SK-N-DZ (cell line): Measurements from ENCODE around the gene UAP1.
"Not testable (repeated sequence)": the region's sequence is repeated elsewhere in the genome, so short reads cannot be mapped to it uniquely, and the experiment has no call there.

Source experiments
- DNase-seq: peaks from one replicate; pipeline ENCODE4 v3.0.0-alpha.2; 2015; ENCODE audit warnings: low spot score

UAP1 gene

DNA sequence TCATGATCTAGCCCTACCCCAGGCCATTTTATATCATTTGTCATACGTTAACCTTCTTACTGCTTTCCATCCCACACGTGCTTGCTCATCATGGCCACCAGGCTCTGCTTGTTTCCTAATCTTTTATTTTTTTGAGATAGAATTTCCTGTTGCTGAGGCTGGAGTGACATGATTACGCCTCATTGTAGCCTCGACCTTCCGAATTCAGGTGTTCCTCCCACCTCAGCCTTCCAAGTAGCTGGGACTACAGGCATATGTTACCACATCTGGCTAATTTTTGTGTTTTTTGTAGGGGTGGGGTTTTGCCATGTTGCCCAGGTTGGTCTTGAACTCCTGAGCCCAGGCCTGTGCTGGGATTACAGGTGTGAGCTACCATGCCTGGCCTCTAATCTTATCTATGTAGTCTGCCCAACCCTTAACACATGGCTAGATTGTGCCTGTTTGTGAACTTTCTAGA lies 3.3 kb downstream of the UAP1 start:
- DNase-seq, result no peak

DNA sequence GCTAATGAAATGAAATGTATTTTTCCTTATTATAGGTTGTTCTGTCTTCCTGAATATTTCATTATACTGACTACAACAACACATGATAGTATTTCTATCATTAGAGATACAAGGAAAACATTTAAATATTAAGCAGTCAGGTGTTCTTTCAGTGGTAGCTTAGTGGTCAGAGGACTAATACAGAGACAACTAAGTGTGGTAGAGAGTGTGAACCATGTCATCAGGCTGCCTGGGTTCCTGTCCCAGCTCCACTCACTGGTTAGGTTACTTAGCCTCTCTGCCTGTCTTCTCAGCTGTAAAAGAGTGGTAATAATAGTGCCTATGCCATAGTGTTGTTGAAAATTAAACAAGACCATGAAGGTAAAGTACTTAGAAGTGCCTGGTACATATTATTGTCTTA lies 3.9 kb downstream of the UAP1 start:
- DNase-seq, result no peak

DNA sequence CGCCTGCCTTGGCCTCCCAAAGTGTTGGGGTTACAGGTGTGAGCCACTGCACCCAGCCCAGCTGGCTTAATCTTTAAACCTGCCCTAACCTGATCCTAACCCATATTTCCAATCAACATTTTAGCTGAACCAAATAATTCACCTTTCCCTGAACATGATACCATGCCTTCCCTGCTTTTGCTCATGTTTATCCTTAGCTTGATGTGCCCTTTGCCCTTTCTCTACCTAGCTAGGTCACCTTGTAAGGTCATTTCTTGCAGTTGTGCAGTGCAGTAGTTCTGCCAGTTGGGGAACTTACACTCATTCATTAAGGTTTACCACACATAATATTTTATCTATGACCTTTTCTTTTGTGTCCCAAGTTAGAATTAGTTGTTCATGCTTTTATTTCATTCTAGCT lies 5.3 kb downstream of the UAP1 start:
- DNase-seq, result no peak

DNA sequence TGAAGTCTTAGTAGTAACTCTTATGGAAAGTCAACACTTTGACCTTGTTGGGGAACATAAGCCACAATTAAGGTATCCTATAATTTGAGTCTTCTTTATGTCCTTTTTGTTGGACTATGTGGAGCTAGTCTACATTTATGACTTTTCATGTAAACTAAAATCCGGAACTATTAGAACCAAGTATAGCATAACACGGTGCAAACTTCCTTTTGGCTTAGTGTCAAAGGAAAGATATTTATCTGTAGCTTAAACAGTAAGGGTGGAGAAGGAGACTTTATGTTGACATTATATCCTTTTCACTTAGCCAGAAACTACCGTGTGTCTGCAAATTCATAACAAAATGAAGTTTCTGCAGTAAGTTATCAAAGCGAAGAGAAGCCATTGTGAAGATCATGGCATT lies 7.3 kb downstream of the UAP1 start:
- no peak for DNase-seq

DNA sequence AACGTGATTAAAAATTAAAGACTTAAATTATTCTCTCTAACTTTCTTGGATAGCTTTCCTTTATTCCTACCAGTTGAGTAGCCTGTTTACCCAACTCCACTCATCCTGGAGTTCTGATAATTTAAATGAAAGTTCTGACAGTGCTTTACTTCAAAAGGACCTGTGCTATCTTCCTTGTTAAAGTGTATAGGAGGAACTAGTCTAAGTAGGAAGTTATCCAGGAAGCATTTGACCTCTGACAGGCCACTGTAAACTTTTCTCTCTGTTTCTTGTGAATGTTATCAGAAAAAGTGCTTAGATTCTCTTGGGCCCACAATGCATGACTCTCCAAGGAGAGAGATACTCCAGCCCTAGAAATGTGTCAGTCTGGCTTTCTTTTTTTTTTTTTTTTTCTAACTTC lies 9.2 kb downstream of the UAP1 start:
- no peak for DNase-seq

DNA sequence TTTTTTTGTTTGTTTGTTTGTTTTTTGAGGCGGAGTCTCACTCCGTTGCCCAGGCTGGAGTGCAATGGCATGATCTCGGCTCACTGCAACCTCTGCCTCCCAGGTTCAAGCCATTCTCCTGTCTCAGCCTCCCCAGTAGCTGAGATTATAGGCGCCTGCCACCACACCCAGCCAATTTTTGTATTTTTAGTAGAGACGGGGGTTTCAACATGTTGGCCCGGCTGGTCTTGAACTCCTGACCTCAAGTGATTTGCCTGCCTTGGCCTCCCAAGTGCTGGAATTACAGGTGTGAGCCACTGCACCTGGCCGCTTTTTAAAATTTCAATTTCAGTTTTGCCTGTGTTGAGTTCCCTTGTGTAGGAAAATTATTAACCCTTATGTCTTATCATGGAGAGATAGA lies 9.6 kb downstream of the UAP1 start:
- DNase-seq, result not testable (repeated sequence)

DNA sequence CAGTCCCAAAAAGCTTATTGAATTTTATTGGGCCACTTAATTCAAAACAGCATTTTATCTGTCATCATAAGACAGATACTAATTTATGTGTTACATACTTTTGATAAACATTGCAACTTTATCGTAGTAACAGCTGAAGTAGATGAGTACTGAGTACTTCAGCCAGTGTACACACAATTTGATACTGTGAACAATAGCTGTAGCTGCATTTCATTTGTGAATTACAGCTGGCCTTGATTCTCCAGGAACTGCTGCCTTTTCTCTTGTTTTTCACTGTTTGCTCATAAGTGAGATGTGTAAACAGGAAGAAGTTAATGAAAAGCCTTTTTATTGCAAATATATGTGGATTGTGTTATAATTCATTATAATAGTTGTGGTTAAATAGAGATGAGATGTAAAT lies 10.2 kb downstream of the UAP1 start:
- no peak for DNase-seq

DNA sequence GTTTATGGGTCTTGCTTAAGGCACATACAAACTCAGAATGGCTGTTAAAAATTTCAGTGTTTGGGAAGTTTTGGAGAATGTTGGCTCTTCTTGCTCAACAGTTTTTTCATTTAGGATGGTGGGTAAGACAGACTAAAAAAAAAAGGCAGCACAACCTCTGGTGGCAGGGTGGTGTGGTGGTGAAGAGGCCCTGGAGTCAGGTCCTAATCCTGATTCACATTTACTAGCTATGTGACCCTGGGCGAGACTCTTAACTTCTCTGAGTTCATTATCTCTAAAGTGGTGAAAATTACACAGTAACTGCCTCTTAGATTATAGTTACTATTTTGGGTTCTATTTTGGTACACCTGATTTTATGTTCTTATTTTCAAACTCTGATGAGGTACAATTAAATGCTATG lies 11.6 kb downstream of the UAP1 start:
- no peak for DNase-seq

DNA sequence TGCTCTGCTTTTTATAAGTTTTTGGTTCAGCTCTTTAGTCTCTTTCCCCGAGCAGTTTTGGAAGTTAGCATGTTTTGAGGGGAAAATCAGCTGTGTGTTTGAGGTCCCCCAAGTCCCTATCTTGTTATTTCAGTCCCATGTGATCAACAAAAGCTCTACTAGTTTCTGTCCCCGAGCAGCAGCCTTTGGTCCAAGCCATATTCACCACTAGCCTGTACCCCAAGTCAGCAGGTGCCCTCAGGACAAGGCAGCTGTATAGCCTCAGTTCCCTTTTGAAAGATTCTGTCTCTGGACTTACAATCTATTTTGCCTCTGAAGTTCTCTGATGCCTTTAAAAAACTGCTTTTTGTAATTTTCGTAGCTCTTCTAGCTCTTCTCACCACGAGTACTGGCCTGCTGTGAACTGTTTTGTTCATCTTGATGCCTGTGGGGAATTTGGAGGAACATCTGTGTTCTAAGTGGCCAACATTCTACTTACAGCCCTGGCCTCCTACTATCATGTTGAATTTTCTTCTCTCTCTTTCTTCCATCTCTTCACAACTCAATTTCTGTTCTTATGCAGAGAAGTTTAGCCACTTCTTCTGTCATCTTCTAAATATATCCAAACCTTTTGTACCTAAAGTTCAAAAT lies 16.7 kb downstream of the UAP1 start:
- DNase-seq, result no peak

DNA sequence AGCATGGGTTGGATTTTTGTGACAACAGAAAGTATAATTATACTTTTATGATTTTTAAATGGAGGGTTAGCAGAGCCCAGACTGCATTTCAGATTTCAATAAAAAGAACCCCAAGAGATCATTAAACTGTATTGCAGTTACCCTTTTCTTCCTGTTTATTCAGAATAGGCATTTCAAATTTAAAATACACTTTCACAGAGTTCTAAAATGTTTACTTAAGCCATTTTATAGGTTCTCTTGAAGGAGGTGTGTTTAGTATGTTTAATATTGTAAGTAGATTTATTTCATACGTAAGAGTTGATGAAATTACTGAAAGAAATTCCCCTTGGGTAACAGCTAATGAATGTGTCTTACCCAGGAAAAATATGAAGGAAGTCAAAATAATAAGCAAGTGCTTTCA lies 17.4 kb downstream of the UAP1 start:
- no peak for DNase-seq

DNA sequence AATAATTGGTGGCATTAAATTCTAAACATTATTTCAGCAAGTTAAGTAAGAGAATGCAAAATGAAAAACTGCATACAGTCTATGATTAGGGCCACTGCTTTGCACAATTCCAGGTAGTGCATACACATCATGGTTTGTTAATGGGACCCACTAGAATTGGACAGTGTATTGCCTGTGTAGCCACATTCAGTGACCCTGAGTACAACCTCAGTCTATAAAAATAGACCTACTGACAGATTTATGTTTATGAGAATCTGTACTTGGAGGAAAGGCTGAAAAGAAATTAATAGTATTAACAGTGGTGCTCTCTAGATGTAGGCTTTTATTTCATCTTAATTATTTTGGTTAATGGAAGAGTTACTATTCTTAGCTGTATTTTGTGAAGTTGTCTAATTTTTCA lies 18.8 kb downstream of the UAP1 start:
- no peak for DNase-seq

DNA sequence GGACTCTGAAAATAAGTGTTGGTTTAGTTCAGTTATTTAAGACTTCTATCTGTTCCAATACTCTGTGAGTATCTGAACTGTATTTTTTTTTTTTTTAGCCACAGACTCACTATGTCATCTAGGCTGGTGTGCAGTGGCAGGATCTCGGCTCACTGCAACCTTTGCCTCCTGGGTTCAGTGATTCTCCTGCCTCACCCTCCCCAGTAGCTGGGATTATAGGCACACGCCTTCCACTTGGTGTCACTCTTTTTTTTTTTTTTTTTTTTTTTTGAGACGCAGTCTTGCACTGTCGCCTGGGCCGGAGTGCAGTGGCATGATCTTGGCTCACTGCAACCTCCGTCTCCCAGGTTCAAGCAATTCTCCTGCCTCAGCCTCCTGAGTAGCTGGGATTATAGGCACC lies 21.4 kb downstream of the UAP1 start:
- DNase-seq, result not testable (repeated sequence)

DNA sequence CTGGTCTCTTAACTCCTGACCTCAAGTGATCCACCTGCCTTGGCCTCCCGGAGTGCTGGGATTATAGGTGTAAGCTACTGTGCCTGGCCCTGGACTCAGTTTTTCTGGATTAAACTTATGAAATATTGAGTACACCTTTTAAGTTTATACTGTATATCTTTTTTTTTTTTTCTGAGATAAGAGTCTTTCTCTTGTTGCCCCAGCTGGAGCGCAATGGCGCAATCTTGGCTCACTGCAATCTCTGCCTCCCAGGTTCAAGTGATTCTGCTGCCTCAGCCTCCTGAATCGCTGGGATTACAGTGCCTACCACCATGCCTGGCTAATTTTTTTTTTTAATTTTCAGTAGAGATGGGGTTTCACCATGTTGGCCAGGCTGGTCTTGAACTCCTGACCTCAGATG lies 23.6 kb downstream of the UAP1 start:
- not testable (repeated sequence) for DNase-seq

DNA sequence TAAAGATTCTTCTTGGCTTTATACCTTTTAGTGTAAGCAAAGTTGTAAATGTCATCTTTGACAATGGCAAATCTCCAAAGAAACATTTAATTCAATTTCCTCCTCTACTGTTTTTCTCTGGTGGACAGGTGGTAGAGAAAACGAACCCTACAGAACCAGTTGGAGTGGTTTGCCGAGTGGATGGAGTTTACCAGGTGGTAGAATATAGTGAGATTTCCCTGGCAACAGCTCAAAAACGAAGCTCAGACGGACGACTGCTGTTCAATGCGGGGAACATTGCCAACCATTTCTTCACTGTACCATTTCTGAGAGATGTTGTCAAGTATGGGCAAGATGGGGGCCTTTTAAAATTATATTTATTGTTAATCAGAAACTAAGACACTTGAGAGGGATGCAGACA lies 25.8 kb downstream of the UAP1 start:
- DNase-seq, result no peak

DNA sequence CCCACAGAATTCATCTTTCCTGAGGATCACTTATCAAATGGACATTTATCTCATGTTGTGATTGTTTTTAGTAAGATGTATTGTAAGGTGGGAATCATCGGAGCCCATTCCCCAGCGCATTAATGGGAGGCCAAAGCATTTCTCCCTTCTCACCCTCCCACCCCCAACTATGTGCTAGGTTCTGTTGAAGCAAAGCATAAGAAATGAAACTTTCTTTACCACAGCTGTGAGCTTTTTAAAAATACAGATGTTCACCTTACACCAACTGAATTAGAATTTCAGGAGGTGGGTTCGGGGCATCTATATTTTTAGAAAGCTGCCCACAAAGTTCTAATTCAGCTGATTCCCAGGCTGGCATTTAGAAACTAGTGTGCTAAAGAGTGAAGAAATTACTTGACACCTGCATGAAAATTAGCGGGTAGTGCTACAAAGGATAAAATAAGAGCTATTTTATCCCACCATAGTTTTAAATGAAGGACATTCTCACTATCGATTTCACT lies 26.3 kb downstream of the UAP1 start:
- DNase-seq, result no peak

DNA sequence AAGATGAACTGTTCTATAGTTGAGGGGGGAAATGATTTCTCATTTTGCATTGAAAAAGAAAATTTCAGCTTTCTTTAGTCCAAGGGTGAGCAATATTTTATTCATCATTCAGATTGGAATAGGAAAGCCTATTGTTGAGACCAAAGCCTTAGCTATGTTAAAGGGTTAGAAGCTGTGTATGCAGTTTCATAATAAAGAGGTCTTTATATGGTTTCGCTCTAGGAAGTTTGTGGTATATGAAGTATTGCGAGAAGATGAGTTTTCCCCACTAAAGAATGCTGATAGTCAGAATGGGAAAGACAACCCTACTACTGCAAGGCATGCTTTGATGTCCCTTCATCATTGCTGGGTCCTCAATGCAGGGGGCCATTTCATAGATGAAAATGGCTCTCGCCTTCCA lies 28.6 kb downstream of the UAP1 start:
- DNase-seq, result no peak

DNA sequence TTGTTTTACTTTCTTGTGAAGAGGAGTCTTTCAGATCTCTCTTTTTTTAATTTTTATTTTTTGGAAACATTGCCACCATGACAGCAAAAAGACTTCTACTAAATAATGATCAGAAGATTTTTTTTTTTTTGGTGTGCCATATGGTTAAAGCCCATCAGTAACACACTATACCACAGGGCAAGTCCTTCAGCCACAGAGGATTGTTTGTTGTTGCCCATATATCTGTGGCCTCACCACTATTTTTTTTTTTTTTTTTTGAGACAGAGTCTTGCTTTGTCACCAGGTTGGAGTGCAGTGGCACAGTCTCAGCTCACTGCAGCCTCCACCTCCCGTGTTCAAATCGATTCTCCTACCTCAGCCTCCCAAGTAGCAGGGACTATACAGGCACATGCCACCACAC lies 29.2 kb downstream of the UAP1 start:
- no peak for DNase-seq

DNA sequence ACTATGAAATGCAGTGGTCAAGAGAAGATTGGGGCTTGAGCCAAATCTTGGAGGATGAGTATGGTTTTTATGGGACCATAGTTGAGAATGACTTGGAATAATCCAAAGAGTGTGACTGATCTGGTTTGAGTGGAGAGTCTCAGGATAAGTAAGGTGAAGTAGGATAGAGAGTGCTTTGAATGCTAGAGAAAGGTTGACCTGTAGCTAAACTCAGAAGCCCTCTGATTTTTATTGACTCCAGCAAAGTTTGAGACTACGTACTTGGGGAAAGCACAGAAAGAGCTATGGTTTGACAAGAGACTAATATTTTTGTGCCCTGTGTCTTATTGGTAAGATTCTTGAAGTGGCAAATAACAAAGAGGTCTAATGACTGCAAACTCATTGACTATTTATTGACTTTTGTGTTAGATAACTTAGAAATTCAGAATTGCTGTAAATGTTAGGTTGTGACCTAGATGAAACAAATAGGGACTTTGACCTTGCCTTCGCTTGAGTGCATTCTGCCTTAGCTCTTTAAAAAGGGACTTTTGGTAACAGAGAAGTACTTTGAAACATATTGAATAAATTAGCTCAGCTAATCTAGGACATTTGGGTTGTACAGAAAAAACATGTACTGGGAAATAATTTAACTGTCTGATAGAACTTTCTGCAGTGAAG lies 35.1 kb downstream of the UAP1 start:
- no peak for DNase-seq

DNA sequence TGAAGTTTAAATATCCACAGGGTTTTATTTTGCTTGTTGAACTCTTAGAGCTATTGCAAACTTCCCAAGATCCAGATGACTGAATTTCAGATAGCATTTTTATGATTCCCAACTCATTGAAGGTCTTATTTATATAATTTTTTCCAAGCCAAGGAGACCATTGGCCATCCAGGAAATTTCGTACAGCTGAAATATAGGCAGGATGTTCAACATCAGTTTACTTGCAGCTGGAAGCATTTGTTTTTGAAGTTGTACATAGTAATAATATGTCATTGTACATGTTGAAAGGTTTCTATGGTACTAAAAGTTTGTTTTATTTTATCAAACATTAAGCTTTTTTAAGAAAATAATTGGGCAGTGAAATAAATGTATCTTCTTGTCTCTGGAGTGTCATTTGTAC lies 37.9 kb downstream of the UAP1 start:
- DNase-seq, result no peak

DNA sequence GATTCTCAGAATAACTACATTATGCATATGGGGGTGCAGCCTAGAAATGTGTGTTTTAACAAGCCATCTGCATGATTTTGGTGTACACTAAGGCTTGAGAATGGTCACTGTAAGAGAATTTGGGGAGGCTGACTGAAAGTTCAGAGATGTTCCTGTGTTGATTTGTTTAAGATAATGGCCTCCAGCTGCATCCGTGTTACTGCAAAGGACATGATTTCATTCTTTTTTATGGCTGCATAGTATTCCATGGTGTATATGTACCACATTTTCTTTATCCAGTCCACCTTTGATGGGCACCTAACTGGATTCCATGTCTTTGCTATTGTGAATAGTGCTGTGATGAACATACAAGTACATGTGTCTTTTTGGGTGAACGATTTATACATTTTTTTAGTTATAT lies 41.6 kb downstream of the UAP1 start:
- not testable (repeated sequence) for DNase-seq

DNA sequence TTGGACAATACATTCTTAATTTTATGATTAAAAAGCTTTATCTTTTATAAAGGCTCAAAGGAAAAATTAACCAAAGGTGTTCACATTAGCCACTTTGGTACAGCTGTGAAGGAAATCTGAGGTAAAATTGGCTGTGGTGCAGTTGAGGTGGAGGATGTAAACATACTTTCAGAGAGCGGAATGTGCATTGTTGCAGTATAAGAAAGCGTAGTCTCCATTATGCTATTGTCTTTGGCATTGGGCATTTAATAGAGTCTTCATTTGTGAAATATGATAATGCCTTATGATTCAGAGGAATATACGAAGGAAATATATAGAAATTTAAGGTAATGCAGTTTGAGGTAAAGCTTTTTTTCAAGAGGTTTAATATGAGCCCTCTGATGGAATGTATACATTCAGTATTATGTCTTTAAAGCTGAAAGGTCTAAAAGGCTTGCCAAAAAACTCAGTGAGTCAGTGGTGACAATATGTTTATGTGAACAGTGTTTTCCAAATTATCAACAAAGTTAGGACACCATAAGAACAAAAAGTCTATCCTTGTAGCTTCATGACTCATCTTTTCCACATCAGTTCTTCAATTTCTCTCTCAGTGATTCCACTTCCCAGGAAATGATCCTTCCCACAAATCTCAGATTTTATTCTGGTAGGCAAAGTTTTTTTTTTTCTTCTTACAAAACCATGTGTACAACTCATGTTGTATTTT lies 43.9 kb downstream of the UAP1 start:
- no peak for DNase-seq

DNA sequence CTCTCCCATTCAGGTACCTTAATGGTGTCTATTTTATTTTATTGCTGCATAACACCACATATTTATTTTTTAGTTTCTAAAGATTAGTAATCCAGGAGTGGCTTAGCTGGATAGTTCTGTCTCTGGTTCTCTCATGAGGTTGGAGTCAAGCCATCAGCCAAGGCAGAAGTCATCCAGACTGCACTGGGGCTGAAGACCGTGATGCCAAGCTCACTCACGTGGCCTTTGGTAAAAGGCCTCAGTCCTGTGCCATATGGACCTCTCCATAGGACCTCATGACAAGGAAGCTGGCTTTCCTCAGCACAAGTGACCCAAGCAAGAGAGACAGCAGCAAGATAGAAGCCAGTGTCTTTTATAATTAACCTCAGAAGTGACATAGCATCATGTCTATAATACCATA lies 47.8 kb downstream of the UAP1 start:
- DNase-seq, result no peak
